Breast epithelium (tissue), 3 donors: ENCODE results near the gene POLR3B.

Experiments
- CTCF ChIP-seq, 3 donors: fragments of 450-650 bp; IDR thresholded peaks; one replicate each; pipeline ENCODE4 v1.5.1; 2016 to 2017; ENCODE audit warnings: antibody characterized with exemption in 3 of 3, mild to moderate bottlenecking in 3 of 3, moderate library complexity in 3 of 3
- POLR2AphosphoS5 ChIP-seq, 3 donors: sonication (generic); formaldehyde crosslinking; IDR thresholded peaks; one replicate each; pipeline ENCODE4 v1.6.1; 2017; ENCODE audit warnings: antibody characterized with exemption in 3 of 3

GRCh38 chr12:106423291-106423690 is 65.7 kb downstream of the POLR3B start:
- TF ChIP-seq POLR2AphosphoS5 (IDR thresholded peaks at IDR 0.05) (no peak), CTCF (IDR thresholded peaks at IDR 0.05) (no peak)
